Stomach (tissue), 4 donors: ENCODE data around the gene JMJD1C.

Experiments
- POLR2A ChIP-seq, 4 donors: fragments of 450-650 bp; IDR thresholded peaks; one replicate each; pipeline ENCODE4 v1.6.1; 2016; ENCODE audit warnings: antibody characterized with exemption in 4 of 4, control low read depth in 2 of 4, mild to moderate bottlenecking in 1 of 4, moderate library complexity in 1 of 4
- POLR2AphosphoS5 ChIP-seq, 3 donors: sonication (generic); formaldehyde crosslinking; IDR thresholded peaks; one replicate each; pipeline ENCODE4 v1.6.1; 2016; ENCODE audit warnings: antibody characterized with exemption in 3 of 3
- TF ChIP-seq, protein P1 (sequence below), 7 experiments: fragments of 450-650 bp in 4 of 7; fragments of 200-600 bp in 3 of 7; sonication (generic) in 3 of 7; IDR thresholded peaks; one replicate each; pipeline ENCODE4 v1.5.1; 2016 to 2019; ENCODE audit warnings: antibody characterized with exemption in 7 of 7, control low read depth in 2 of 7, mild to moderate bottlenecking in 1 of 7

DNA sequence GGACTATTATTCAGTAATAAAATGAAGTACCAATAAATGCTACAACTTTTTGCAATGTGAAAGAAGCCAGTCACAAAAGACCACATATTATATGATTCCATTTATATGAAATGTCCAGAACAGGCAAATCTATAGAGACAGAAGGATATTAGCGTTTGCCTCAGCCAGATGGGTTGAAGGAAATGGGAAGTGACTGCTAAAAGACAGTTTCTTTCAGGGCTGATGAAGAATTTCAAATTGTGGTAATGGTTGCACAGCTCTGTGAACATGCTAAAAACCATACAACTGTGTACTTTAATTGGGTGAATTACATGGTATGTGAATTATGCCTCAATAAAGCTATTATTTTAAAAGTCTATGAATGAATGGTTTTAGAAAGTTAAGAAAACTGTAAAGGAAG lies 31.5 kb upstream of the JMJD1C start:
- TF ChIP-seq, protein P1, sequence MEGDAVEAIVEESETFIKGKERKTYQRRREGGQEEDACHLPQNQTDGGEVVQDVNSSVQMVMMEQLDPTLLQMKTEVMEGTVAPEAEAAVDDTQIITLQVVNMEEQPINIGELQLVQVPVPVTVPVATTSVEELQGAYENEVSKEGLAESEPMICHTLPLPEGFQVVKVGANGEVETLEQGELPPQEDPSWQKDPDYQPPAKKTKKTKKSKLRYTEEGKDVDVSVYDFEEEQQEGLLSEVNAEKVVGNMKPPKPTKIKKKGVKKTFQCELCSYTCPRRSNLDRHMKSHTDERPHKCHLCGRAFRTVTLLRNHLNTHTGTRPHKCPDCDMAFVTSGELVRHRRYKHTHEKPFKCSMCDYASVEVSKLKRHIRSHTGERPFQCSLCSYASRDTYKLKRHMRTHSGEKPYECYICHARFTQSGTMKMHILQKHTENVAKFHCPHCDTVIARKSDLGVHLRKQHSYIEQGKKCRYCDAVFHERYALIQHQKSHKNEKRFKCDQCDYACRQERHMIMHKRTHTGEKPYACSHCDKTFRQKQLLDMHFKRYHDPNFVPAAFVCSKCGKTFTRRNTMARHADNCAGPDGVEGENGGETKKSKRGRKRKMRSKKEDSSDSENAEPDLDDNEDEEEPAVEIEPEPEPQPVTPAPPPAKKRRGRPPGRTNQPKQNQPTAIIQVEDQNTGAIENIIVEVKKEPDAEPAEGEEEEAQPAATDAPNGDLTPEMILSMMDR (IDR thresholded peaks at IDR 0.05), result no peak
- TF ChIP-seq POLR2A (IDR thresholded peaks at IDR 0.05) (no peak), POLR2AphosphoS5 (IDR thresholded peaks at IDR 0.05) (no peak)
